Coronary artery (tissue), 2 donors: ENCODE data around the gene RNF31.

Experiments used
- DNase-seq: peaks from one replicate; pipeline ENCODE4 v3.0.0-alpha.2; 2017; ENCODE audit warnings: low spot score
- H3K27ac ChIP-seq, 2 donors: fragments of 200-600 bp; sonication (generic); one replicate each; pipeline ENCODE4 v1.5.1; 2016 to 2019
- H3K4me3 ChIP-seq: fragments of 200-600 bp; sonication (generic); 2 replicates; pipeline ENCODE4 v1.5.1; 2016; ENCODE audit warnings: mild to moderate bottlenecking, moderate library complexity
- TF ChIP-seq, protein P1 (sequence below): fragments of 200-600 bp; sonication (generic); IDR thresholded peaks from one replicate; pipeline ENCODE4 v1.5.1; 2019; ENCODE audit warnings: antibody characterized with exemption

RNF31 gene

DNA sequence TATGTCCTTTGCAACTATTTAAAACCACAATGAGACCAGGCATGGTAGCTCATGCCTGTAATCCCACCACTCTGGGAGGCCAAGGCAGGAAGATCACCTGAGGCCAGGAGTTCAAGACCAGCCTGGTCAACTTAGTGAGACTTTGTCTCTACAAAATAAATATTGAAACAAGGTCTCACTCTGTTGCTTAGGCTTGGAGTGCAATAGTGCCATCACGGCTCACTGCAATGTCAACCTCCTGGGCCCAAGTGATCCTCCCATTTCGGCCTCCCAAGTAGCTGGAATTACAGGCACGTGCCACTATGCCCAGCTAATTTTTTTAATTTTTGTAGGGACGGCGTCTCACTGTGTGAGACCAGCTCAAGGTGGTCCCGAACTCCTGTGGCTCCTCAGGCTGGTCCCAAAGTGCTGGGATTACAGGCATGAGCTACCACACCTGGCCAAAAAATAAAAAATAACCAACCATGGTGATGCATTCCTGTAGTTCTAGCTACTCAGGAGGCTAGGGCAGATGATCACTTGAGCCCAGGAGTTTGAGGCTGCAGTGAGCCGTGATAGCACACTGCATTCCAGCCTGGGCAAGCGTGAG lies 17.8 kb upstream of the RNF31 start:
- H3K27ac ChIP-seq: no peak overlapping the region

DNA sequence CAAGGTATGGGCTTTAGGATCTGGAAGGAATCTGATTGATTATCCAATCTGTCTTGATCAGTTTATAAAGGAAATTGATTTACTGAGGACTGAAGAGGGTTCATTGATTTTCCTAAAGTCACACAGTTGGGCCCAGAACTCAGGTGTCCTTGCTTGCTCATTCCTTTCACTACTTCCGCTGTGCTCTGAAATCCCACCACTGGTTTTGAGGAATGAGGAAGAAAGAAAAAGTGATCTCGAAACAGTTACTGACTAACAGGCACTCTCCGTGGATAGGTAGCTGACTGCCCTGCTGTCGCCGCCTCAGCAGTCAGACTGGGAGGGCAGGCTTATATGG lies 16.9 kb upstream of the RNF31 start, which contains the start of gene FITM1:
Gene FITM1, plus strand, starts transcription at position 280 of the 337 bp plus-strand sequence. CDS start 905 bp downstream, outside the sequence.
- TF ChIP-seq, protein P1, sequence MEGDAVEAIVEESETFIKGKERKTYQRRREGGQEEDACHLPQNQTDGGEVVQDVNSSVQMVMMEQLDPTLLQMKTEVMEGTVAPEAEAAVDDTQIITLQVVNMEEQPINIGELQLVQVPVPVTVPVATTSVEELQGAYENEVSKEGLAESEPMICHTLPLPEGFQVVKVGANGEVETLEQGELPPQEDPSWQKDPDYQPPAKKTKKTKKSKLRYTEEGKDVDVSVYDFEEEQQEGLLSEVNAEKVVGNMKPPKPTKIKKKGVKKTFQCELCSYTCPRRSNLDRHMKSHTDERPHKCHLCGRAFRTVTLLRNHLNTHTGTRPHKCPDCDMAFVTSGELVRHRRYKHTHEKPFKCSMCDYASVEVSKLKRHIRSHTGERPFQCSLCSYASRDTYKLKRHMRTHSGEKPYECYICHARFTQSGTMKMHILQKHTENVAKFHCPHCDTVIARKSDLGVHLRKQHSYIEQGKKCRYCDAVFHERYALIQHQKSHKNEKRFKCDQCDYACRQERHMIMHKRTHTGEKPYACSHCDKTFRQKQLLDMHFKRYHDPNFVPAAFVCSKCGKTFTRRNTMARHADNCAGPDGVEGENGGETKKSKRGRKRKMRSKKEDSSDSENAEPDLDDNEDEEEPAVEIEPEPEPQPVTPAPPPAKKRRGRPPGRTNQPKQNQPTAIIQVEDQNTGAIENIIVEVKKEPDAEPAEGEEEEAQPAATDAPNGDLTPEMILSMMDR: no peak
- H3K27ac ChIP-seq: peak within 1 kb of the TSS; percentile 4 to 39
- no peak within 1 kb of the TSS for H3K4me3 ChIP-seq
- no peak for DNase-seq

More for the DNA sequence above, 17.8 kb upstream of the RNF31 start:
- no peak for DNase-seq
- no peak overlapping the region for H3K4me3 ChIP-seq
- TF ChIP-seq, protein P1: no peak

DNA sequence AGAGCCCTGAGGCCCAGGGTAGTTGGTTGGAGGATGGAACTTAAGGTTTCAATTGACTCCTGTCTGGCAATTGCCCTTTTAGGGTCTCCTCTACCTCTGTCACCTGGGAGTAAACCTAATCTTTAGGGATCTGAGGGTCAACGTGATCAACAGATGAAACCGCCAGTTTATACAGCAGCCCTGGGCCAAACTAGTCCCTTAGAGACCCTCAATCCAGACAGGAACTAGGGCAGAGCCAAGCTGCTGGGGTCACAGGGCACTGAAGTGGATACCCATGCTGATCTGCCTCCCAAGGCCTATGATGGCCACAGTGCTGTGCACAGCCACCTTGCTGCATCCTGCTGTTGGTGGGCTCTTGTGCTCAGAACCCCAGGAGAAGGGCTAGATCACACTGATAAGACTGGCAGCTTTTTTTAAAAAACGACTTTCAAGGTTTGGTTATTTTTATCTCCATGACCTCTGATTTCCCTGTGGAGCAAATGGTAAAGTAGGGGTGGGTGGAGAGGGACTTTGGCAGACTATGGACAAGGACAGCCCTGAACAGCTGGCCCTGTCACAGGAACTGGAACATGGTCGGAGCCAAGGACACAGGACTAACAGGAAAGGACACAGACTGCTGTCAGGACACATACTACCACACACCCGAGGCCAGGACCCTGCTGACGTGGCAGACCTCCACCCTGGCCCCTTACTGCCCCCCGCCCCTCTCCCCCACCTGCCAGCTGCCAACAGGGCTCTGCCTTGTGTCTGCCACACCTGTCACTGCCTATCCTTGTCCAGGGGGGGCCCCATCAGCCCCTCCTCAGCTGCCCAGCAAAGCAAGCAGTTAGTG lies 16.4 kb upstream of the RNF31 start:
- TF ChIP-seq, protein P1: no peak
- H3K27ac ChIP-seq: peak overlapping the region; percentile 4 to 39
- H3K4me3 ChIP-seq: no peak overlapping the region
- no peak for DNase-seq

DNA sequence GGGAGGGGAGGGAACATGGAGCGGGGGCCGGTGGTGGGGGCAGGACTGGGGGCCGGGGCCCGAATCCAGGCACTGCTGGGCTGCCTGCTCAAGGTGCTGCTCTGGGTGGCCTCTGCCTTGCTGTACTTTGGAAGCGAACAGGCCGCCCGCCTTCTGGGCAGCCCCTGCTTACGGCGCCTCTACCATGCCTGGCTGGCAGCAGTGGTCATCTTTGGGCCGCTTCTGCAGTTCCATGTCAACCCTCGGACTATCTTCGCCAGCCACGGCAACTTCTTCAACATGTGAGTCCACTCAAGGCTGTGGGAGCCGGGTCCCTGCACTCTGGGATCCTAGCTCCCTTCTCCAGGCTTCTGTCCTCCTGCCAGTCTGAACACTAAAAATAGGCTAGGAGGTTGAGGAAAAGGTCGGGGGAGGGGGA lies 15.7 kb upstream of the RNF31 start:
- DNase-seq: no peak
- Histone ChIP-seq H3K27ac (peak overlapping the region; percentile 4 to 39), H3K4me3 (no peak overlapping the region)
- TF ChIP-seq, protein P1: no peak

DNA sequence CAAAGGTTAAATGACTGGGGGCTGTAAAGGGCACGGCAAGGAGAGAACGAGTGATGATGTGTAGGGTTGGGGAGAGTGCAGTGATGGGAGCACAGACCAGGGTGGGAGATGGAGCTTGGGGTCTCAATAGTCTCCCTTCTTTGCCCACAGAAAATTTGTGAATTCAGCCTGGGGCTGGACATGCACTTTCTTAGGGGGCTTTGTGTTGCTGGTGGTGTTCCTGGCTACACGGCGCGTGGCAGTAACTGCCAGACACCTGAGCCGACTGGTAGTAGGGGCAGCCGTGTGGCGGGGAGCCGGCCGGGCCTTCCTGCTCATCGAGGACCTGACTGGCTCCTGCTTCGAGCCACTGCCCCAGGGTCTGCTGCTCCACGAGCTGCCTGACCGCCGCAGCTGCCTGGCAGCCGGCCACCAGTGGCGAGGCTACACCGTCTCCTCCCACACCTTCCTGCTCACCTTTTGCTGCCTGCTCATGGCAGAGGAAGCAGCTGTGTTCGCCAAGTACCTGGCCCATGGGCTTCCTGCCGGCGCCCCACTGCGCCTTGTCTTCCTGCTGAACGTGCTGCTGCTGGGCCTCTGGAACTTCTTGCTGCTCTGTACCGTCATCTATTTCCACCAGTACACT lies 15.1 kb upstream of the RNF31 start:
- Histone ChIP-seq H3K4me3 (no peak overlapping the region), H3K27ac (no peak overlapping the region)
- no peak for DNase-seq
- TF ChIP-seq, protein P1: no peak

DNA sequence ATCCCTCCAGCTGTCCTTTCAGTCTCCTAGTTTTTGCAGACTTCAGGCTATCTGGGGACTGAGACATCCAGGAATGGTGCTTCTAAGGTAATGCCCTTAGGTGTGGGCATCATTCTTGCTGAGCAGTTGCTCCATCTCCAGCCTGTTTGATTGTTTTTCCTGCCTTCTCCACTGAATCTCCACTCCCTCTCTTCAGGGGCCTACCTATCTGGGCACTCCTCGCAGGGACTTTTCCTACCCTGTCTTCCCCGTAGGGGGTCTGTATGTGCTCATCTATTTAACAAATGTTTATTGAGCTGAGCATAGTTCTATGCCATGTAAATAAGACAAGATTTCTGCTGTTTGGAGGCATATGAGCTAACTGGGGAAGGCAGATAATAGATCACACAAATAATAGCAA lies 14.3 kb upstream of the RNF31 start:
- DNase-seq: no peak
- Histone ChIP-seq H3K27ac (no peak overlapping the region), H3K4me3 (no peak overlapping the region)
- TF ChIP-seq, protein P1: no peak
